IMR-90 (cell line): Measurements from ENCODE around the gene MUSTN1. TPM values are rescaled to one million over a fixed set of nuclear protein-coding genes. Genes with fewer than 3 reads are reported as not detected.
A peak's percentile ranks its signal among the peaks of the same experiment; 100 is the strongest.

Source experiments
- ATAC-seq: fragments of 200-7000 bp; cut with Tn5 transposase; 2 replicates; pipeline ENCODE4 v1.9.1; 2020; ENCODE audit warnings: low read depth, mild to moderate bottlenecking, moderate library complexity
- BruUV-seq: library from RNA; stranded (reverse); fragments of 400-500 nt; replicated peaks from 2 replicates; lab custom pipeline; 2021; lab: Mats Ljungman, UMichigan
- CTCF ChIA-PET: fragments of 300-600 bp; formaldehyde crosslinking; extraction: SDS; loops from one replicate; lab custom pipeline; 2021; ENCODE audit warnings: antibody characterized with exemption; lab: Yijun Ruan, JAX
- POLR2A ChIA-PET: fragments of 300-600 bp; sonication (Branson Sonifier 250); formaldehyde crosslinking; loops from one replicate; lab custom pipeline; 2022; ENCODE audit warnings: antibody characterized with exemption; ENCODE audit not compliant: unreplicated experiment; lab: Charles Lee
- DNase-seq: peaks from one replicate; pipeline ENCODE4 v3.0.0; 2013
- H2AFZ ChIP-seq: replicated peaks from 2 replicates; pipeline ENCODE3; 2013; ENCODE audit warnings: low read length, mild to moderate bottlenecking; ENCODE audit not compliant: poor library complexity
- H2AK5ac ChIP-seq: 2 replicates; pipeline ENCODE4 v1.6.1; 2013; ENCODE audit warnings: low read depth, low read length, inconsistent platforms
- H2AK9ac ChIP-seq: replicated peaks from 2 replicates; pipeline ENCODE3; 2013; ENCODE audit warnings: mild to moderate bottlenecking, low read depth, low read length, moderate library complexity; ENCODE audit not compliant: poor library complexity
- H2BK120ac ChIP-seq: 2 replicates; pipeline ENCODE4 v1.6.1; 2013; ENCODE audit warnings: low read depth, low read length, inconsistent platforms
- H2BK15ac ChIP-seq: 3 replicates; pipeline ENCODE4 v1.6.1; 2013; ENCODE audit warnings: low read depth, low read length, inconsistent platforms
- H2BK20ac ChIP-seq: 2 replicates; pipeline ENCODE4 v1.6.1; 2013; ENCODE audit warnings: low read depth, mild to moderate bottlenecking, inconsistent platforms, low read length, moderate library complexity
- H2BK5ac ChIP-seq: 2 replicates; pipeline ENCODE4 v1.6.1; 2013; ENCODE audit warnings: mild to moderate bottlenecking, low read depth, low read length, inconsistent platforms; ENCODE audit not compliant: poor library complexity, severe bottlenecking
- H3K14ac ChIP-seq: replicated peaks from 2 replicates; pipeline ENCODE4 v1.6.1; 2013; ENCODE audit warnings: low read depth, low read length, inconsistent platforms
- H3K18ac ChIP-seq: 2 replicates; pipeline ENCODE4 v1.6.1; 2013; ENCODE audit warnings: low read depth, low read length, control low read depth
- H3K23ac ChIP-seq: 2 replicates; pipeline ENCODE4 v1.6.1; 2013; ENCODE audit warnings: low read depth, low read length, inconsistent platforms
- H3K27ac ChIP-seq: 2 replicates; pipeline ENCODE4 v1.5.1; 2013; ENCODE audit warnings: mild to moderate bottlenecking, control low read depth, low read length; ENCODE audit not compliant: insufficient read depth
- H3K27me3 ChIP-seq: 2 replicates; pipeline ENCODE4 v1.6.1; 2013; ENCODE audit warnings: low read length; ENCODE audit not compliant: control insufficient read depth, insufficient read depth
- H3K36me3 ChIP-seq: 2 replicates; pipeline ENCODE4 v1.6.1; 2013; ENCODE audit warnings: low read length, mixed read lengths; ENCODE audit not compliant: control insufficient read depth, insufficient read depth
- H3K4ac ChIP-seq: 2 replicates; pipeline ENCODE4 v1.6.1; 2013; ENCODE audit warnings: low read depth, low read length, inconsistent platforms
- H3K4me1 ChIP-seq: 2 replicates; pipeline ENCODE4 v1.6.1; 2013; ENCODE audit warnings: low read length, mixed read lengths; ENCODE audit not compliant: control insufficient read depth, insufficient read depth
- H3K4me2 ChIP-seq: 2 replicates; pipeline ENCODE4 v1.6.1; 2013; ENCODE audit warnings: low read depth, mild to moderate bottlenecking, control low read depth, low read length, moderate library complexity
- H3K4me3 ChIP-seq: 2 replicates; pipeline ENCODE4 v1.5.1; 2013; ENCODE audit warnings: low read depth, mild to moderate bottlenecking, control low read depth, low read length, moderate library complexity; ENCODE audit not compliant: insufficient read depth
- H3K56ac ChIP-seq: 2 replicates; pipeline ENCODE4 v1.6.1; 2013; ENCODE audit warnings: low read length, inconsistent platforms; ENCODE audit not compliant: insufficient read depth; ENCODE audit errors: extremely low read depth
- H3K79me1 ChIP-seq, 2 experiments: 2 replicates each; pipeline ENCODE4 v1.6.1; 2013; ENCODE audit warnings: low read length in 2 of 2, inconsistent platforms in 1 of 2, low read depth in 1 of 2
- H3K9ac ChIP-seq: 2 replicates; pipeline ENCODE4 v1.6.1; 2013; ENCODE audit warnings: low read depth, low read length, control low read depth
- H3K9me1 ChIP-seq: 2 replicates; pipeline ENCODE4 v1.6.1; 2013; ENCODE audit warnings: low read length, inconsistent platforms; ENCODE audit not compliant: insufficient read depth
- H3K9me3 ChIP-seq: 2 replicates; pipeline ENCODE4 v1.6.1; 2013; ENCODE audit warnings: low read length; ENCODE audit not compliant: control insufficient read depth, insufficient read depth
- H4K20me1 ChIP-seq: 2 replicates; pipeline ENCODE4 v1.6.1; 2013; ENCODE audit warnings: low read length, inconsistent platforms; ENCODE audit not compliant: insufficient read depth
- H4K5ac ChIP-seq: 2 replicates; pipeline ENCODE4 v1.6.1; 2013; ENCODE audit warnings: mild to moderate bottlenecking, low read depth, low read length, control low read depth
- H4K8ac ChIP-seq, 2 experiments: 2 replicates each; pipeline ENCODE4 v1.6.1; 2013; ENCODE audit warnings: low read depth in 2 of 2, low read length in 2 of 2, control low read depth in 1 of 2, inconsistent platforms in 1 of 2
- H4K91ac ChIP-seq: 2 replicates; pipeline ENCODE4 v1.6.1; 2013; ENCODE audit warnings: low read depth, low read length, inconsistent platforms; ENCODE audit not compliant: insufficient read depth
- CEBPB ChIP-seq: IDR thresholded peaks from 2 replicates; pipeline ENCODE4 v1.6.1; 2012; ENCODE audit warnings: low read depth, low read length, improper control_type of control experiment
- WGBS, 2 experiments: methylation state at CpG; one replicate each; pipeline versions ENCODE4 v1.1.5 to v1.1.7; 2013; ENCODE audit warnings: missing lambda C conversion rate in 2 of 2; ENCODE audit not compliant: insufficient read length in 1 of 2; ENCODE audit errors: extremely low coverage in 2 of 2; 5-methylcytosine and 5-hydroxymethylcytosine counted together
- dilution Hi-C: fragments of 300-500 bp; cut with HindIII; formaldehyde crosslinking; loops from one replicate; pipeline ENCODE4 v1.14.3; 2018; ENCODE audit warnings: low sequenced_read_pairs; ENCODE audit not compliant: unreplicated experiment
- in situ Hi-C: fragments of 300-500 bp; cut with MboI; formaldehyde crosslinking; loops from 3 replicates; pipeline ENCODE4 v1.14.3; 2019; ENCODE audit warnings: low sequenced_read_pairs, inconsistent platforms, mixed read lengths
- intact Hi-C: fragments of 100-400 bp; cut with micrococcal nuclease; formaldehyde crosslinking; loops from 2 replicates; pipeline ENCODE4 v1.10.0; 2022
- polyA plus RNA-seq, 3 experiments: library from polyadenylated mRNA; depleted of rRNA; stranded (reverse); fragments of >200 nt; gene quantifications; 2 replicates each; pipeline ENCODE4 v1.2.3, GENCODE V29; 2012; ENCODE audit warnings: low replicate concordance in 1 of 3
- total RNA-seq: library from RNA; depleted of rRNA; stranded (reverse); fragments of >200 nt; gene quantifications from 2 replicates; pipeline ENCODE4 v1.2.3, GENCODE V29; 2012
- TF ChIP-seq, protein P1 (sequence below): fragments of 150-350 bp; IDR thresholded peaks from 2 replicates; pipeline ENCODE4 v1.6.1; 2016; ENCODE audit warnings: low read depth, mild to moderate bottlenecking, low read length, moderate library complexity, borderline replicate concordance

MUSTN1 gene
- total and polyA plus RNA-seq, 2 of the 4 experiments (the other 2 are of a cell fraction): not detected

DNA sequence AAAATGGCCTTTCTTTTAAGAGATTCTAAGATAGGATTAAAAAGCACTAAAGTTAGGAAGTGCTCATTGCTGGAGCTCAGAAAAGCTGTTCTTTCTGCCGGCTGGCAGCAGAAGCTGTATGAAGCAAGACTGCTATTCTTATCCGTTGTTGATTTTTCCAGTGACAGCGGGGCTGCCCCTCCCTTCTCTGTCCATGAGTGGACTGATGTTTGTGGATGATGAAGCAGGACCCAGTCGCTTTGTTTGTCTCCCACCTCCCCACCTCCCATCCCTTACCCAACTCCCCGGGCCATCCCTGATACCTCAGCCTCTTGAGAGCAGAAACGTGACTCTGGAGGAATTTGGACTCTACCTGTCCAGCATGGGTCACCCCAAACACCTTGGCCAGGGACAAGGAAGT, 10.3 kb upstream of the MUSTN1 start:
- Histone ChIP-seq H2BK5ac (no peak overlapping the region), H3K23ac (no peak overlapping the region), H4K20me1 (no peaks in the 10 kb centered on the region; the same call in 1 of the 2 replicates), H3K4me2 (no peak overlapping the region), H3K9ac (no peak overlapping the region), H3K4ac (no peak overlapping the region), H2AFZ (no peak overlapping the region), H4K91ac (no peak overlapping the region), H2BK20ac (no peak overlapping the region), H2BK15ac (no peak overlapping the region), H3K27me3 (no peaks in the 10 kb centered on the region), H3K27ac (no peak overlapping the region), H3K4me1 (peaks cover 9% of the 10 kb centered on the region; the same call in 1 of the 2 replicates), H3K18ac (no peak overlapping the region), H3K14ac (no peak overlapping the region), H3K9me3 (no peaks in the 10 kb centered on the region), H4K5ac (no peak overlapping the region), H3K79me1 (no peaks in the 10 kb centered on the region; a peak in 1 of 4 replicates), H4K8ac (no peak overlapping the region), H3K36me3 (peaks cover 22% of the 10 kb centered on the region), H3K9me1 (peaks cover 4% of the 10 kb centered on the region; the same call in 1 of the 2 replicates), H2AK9ac (no peak overlapping the region), H2AK5ac (no peak overlapping the region), H2BK120ac (no peak overlapping the region), H3K4me3 (no peak overlapping the region), H3K56ac (no peak overlapping the region)
- WGBS, 2 experiments: no CpG with 5 or more reads among the region's 6 CpGs
- DNase-seq (peak; percentile 38), ATAC-seq (peak; percentile 27; the same call in 1 of the 2 replicates)
- in situ Hi-C loops: no loop called here
- ChIA-PET CTCF (interaction anchor here (0.5 to 0.7 kb wide), 2 partner anchors 139 to 238 kb away, joined by 3 read pairs; no protein-coding TSS in a partner anchor), POLR2A (no interaction called here)
- intact Hi-C loops: no loop called here
- TF ChIP-seq CEBPB: peak; percentile 58; the same call in 1 of the 2 replicates
- TF ChIP-seq, protein P1, sequence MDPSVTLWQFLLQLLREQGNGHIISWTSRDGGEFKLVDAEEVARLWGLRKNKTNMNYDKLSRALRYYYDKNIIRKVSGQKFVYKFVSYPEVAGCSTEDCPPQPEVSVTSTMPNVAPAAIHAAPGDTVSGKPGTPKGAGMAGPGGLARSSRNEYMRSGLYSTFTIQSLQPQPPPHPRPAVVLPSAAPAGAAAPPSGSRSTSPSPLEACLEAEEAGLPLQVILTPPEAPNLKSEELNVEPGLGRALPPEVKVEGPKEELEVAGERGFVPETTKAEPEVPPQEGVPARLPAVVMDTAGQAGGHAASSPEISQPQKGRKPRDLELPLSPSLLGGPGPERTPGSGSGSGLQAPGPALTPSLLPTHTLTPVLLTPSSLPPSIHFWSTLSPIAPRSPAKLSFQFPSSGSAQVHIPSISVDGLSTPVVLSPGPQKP: no peak
- BruUV-seq: no TSS peak
- dilution Hi-C loops: no loop called here
